Activated B cell treated with CpG ODN at 0.5 μM for 24 hours (primary cell): ENCODE results near the gene ODAD3. TPM values are rescaled to one million over a fixed set of nuclear protein-coding genes. Genes with fewer than 3 reads are reported as not detected.
"Not testable (repeated sequence)": the region's sequence is repeated elsewhere in the genome, so short reads cannot be mapped to it uniquely, and the experiment has no call there.

ENCODE experiments used
- ATAC-seq: fragments of 200-7000 bp; cut with Tn5 transposase; one replicate; pipeline ENCODE4 v1.10.0; 2021; ENCODE audit warnings: low read depth, mild to moderate bottlenecking, moderate library complexity
- CTCF ChIA-PET: fragments of 350-600 bp; sonication (Branson Sonifier 250); formaldehyde crosslinking; loops from one replicate; lab custom pipeline; 2021; ENCODE audit warnings: antibody characterized with exemption; lab: Charles Lee
- POLR2A ChIA-PET: fragments of 350-600 bp; sonication (Branson Sonifier 250); formaldehyde crosslinking; loops from one replicate; lab custom pipeline; 2021; ENCODE audit warnings: antibody characterized with exemption; lab: Charles Lee
- DNase-seq: peaks from one replicate; pipeline ENCODE4 v3.0.0; 2022
- H3K27ac Mint-ChIP-seq: one replicate; pipeline ENCODE4 v1.8.0; 2020; ENCODE audit warnings: mixed read lengths
- H3K27me3 Mint-ChIP-seq: one replicate; pipeline ENCODE4 v1.8.0; 2021; ENCODE audit warnings: mixed read lengths
- H3K36me3 Mint-ChIP-seq: one replicate; pipeline ENCODE4 v1.8.0; 2021; ENCODE audit warnings: low read depth, mixed read lengths
- H3K4me1 Mint-ChIP-seq: one replicate; pipeline ENCODE4 v1.8.0; 2021; ENCODE audit warnings: mixed read lengths
- H3K4me3 Mint-ChIP-seq: one replicate; pipeline ENCODE4 v1.8.0; 2020; ENCODE audit warnings: mild to moderate bottlenecking, mixed read lengths
- H3K9me3 Mint-ChIP-seq: one replicate; pipeline ENCODE4 v1.8.0; 2020; ENCODE audit warnings: mixed read lengths
- CTCF ChIP-seq: fragments of 200-600 bp; IDR thresholded peaks from one replicate; pipeline ENCODE4 v1.8.0; 2022; ENCODE audit warnings: antibody characterized with exemption, mild to moderate bottlenecking
- intact Hi-C: fragments of 100-400 bp; cut with micrococcal nuclease; formaldehyde crosslinking; loops from one replicate; pipeline ENCODE4 v1.15.1; 2024
- total RNA-seq: library from RNA; stranded (reverse); gene quantifications from 2 replicates; pipeline ENCODE4 v1.2.3, GENCODE V29; 2022

Gene ODAD3
- total RNA-seq, 1 donor from 2014 or later, result 0.29 TPM

DNA sequence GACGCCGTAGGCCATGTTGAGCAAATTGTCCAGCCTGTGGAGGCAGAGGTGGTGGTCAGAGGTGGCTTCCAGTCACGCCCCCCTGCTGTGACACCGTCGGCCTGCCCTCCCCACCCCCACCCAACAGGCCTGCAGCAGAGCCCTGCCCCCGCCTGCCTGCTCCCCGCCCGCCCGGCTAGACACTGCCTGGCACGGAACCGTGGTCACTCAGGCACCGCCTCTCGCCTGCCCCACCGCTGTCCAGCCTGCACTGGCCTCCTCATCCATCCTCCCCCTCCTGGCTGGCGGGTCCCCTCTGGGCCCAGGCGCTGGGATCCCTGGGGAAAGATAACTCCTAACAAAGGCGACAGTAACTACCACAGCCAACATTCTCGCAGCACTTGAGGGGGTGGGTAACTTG lies 22.2 kb upstream of the ODAD3 start:
- ChIA-PET POLR2A (no interaction called here), CTCF (interaction anchor here (1.3 kb wide), 1 partner anchor 76 kb away, joined by 3 read pairs; no protein-coding TSS in a partner anchor)
- Mint-ChIP-seq H3K4me3 (no peak overlapping the region), H3K27me3 (peaks cover 8% of the 10 kb centered on the region), H3K4me1 (peaks cover 5% of the 10 kb centered on the region), H3K36me3 (no peaks in the 10 kb centered on the region), H3K27ac (no peak overlapping the region), H3K9me3 (no peaks in the 10 kb centered on the region)
- DNase-seq (no peak), ATAC-seq (no peak)
- TF ChIP-seq CTCF, result no peak
- intact Hi-C loops, result no loop called here

- intact Hi-C loops, result no loop called here
- H3K36me3 Mint-ChIP-seq, result no peaks in the 10 kb centered on the region
- H3K27me3 Mint-ChIP-seq, result peaks cover 8% of the 10 kb centered on the region
- no peak overlapping the region for H3K4me3 Mint-ChIP-seq
- H3K27ac Mint-ChIP-seq, result no peak overlapping the region
- H3K9me3 Mint-ChIP-seq, result no peaks in the 10 kb centered on the region
- ChIA-PET POLR2A (interaction anchor here (0.6 kb wide), 1 partner anchor 1262 kb away, joined by 3 read pairs; no protein-coding TSS in a partner anchor), CTCF (interaction anchor here (1.3 kb wide), 1 partner anchor 75 kb away, joined by 3 read pairs; no protein-coding TSS in a partner anchor)
- TF ChIP-seq CTCF, result no peak
- peaks cover 7% of the 10 kb centered on the region for H3K4me1 Mint-ChIP-seq
- ATAC-seq (no peak), DNase-seq (no peak)
Observed at GRCh38 chr19:11456659-11457058, 21.7 kb upstream of the ODAD3 start.

DNA sequence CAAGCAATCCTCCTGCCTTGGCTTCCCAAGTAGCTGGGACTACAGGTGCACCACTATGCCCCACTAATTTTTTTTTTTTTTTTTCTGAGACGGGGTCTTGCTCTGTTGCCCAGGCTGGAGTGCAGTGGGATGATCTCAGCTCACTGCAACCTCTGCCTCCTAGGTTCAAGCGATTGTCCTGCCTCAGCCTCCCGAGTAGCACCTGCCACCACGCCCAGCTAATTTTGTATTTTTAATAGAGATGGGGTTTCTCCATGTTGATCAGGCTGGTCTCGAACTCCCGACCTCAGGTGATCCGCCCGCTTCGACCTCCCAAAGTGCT lies 20.3 kb upstream of the ODAD3 start:
- POLR2A ChIA-PET, result interaction anchor here (0.7 kb wide), 1 partner anchor 23 kb away, joined by 3 read pairs; no protein-coding TSS in a partner anchor
- CTCF ChIA-PET, H3K9me3 Mint-ChIP-seq, ATAC-seq, H3K27me3 Mint-ChIP-seq, H3K4me1 Mint-ChIP-seq, DNase-seq, H3K27ac Mint-ChIP-seq, H3K4me3 Mint-ChIP-seq, H3K36me3 Mint-ChIP-seq, intact Hi-C loops: not testable (repeated sequence)

GRCh38 chr19:11453468-11454341 lies 18.8 kb upstream of the ODAD3 start:
- peaks cover 18% of the 10 kb centered on the region for H3K36me3 Mint-ChIP-seq
- no peak overlapping the region for H3K4me3 Mint-ChIP-seq
- POLR2A ChIA-PET, result no interaction called here
- H3K27me3 Mint-ChIP-seq, result peaks cover 3% of the 10 kb centered on the region
- CTCF ChIA-PET, result no interaction called here
- peaks cover 7% of the 10 kb centered on the region for H3K4me1 Mint-ChIP-seq
- H3K27ac Mint-ChIP-seq, result no peak overlapping the region
- no peaks in the 10 kb centered on the region for H3K9me3 Mint-ChIP-seq
- TF ChIP-seq CTCF, result no peak
- DNase-seq (no peak), ATAC-seq (peak; percentile 49)
- intact Hi-C loops, result loop anchor here (5.0 kb wide), 1 partner anchor 134 kb away; no protein-coding TSS in a partner anchor

- peaks cover 7% of the 10 kb centered on the region for H3K4me1 Mint-ChIP-seq
- ChIA-PET POLR2A (interaction anchor here (0.6 to 0.7 kb wide), 3 partner anchors 69 to 418 kb away, joined by 3 to 5 read pairs (median 4); no protein-coding TSS in a partner anchor), CTCF (interaction anchor here (0.7 to 1.4 kb wide), 3 partner anchors 30 to 78 kb away, joined by 3 to 8 read pairs (median 3); no protein-coding TSS in a partner anchor)
- no peak overlapping the region for H3K27ac Mint-ChIP-seq
- peaks cover 25% of the 10 kb centered on the region for H3K36me3 Mint-ChIP-seq
- TF ChIP-seq CTCF, result no peak
- H3K9me3 Mint-ChIP-seq, result no peaks in the 10 kb centered on the region
- DNase-seq, result no peak
- H3K27me3 Mint-ChIP-seq, result no peaks in the 10 kb centered on the region
- intact Hi-C loops, result loop anchor here (5.0 kb wide), 1 partner anchor 135 kb away; no protein-coding TSS in a partner anchor
- ATAC-seq, result no peak
- peak overlapping the region; percentile 42 for H3K4me3 Mint-ChIP-seq
Observed at GRCh38 chr19:11452620-11453310, 17.8 kb upstream of the ODAD3 start.
